GM21723 (cell line): ENCODE results near the gene CDK14.

Experiments
- ATAC-seq: cut with Tn5 transposase; IDR thresholded peaks from one replicate; pipeline ENCODE4 v1.9.1; 2021; ENCODE audit warnings: mild to moderate bottlenecking, moderate library complexity; ENCODE audit not compliant: unreplicated experiment

Gene CDK14

DNA sequence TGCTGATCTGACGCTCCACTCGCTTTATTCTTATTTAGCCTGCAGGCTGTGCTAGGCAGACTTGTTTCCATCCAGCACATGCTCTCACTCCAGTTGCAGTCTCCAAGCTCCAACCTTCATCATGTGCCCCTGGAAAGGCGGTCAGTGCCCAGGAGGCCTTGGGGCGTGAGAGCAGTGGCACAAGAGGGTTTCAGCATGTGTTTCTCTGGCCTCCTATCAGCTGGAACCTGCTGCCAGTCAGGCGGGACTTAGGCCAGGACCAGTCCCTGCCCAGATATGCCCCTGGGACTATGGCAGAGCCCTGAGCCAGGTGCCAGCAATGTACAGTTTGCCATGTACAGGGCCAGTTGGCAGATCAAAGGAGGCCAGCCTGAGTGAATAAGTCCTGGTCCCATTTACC lies 337.9 kb downstream of the CDK14 start:
- no peak for ATAC-seq

DNA sequence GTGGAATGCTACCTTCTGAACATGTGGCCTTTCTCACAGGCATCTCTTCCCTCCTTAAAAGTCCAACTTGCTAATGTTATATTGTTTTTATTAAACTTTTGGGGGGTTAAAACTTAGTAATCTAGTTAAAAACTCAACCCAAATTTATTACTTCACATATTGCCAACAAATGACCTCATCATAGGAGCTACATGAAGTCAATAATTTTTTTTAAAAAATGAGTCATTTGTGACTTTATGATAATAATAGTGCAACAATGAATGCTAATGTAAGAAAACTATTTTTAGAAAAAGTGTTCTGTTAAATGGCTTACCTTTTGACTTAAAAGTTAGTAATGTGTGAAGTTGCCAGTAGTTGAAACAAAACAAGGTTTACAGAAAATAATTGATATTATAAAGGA lies 342.2 kb downstream of the CDK14 start:
- ATAC-seq: no peak

DNA sequence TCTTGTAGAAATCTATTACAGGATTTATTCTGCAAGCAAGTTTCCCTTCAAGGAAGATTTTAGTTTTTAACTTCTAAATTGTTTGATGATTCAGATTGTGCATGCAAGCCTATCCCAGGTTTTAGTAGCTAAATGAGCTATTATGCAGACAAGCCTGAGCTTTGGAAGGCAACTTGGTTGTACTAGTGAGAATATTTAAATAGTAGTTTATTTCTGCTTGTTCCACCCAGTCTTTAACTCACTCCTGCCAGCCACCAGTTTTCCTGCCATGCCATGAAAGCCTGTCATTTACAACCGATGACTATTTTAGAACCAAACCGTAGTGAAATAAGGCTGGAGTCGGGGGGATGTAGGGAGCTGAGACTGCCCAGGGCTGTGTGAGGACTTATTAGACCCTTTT lies 343.5 kb downstream of the CDK14 start:
- ATAC-seq: no peak

DNA sequence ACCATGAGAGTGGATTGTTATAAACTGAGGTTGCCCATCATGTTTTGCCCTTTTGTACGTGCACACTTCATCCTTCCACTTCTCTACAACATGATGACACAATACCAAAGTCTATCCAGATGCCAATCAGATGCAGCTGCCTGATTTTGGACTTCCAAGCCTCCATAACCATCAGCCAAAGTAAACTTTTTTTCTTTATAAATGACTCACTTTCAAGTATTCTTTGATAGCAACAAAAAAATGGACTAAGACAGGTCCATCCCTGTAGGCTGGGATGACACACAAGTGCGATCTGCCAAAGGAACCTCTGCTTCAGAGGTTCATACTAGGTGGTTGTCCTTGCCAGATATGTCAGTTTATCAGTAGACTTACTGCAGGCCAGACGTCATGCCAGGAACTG lies 347.9 kb downstream of the CDK14 start:
- no peak for ATAC-seq

DNA sequence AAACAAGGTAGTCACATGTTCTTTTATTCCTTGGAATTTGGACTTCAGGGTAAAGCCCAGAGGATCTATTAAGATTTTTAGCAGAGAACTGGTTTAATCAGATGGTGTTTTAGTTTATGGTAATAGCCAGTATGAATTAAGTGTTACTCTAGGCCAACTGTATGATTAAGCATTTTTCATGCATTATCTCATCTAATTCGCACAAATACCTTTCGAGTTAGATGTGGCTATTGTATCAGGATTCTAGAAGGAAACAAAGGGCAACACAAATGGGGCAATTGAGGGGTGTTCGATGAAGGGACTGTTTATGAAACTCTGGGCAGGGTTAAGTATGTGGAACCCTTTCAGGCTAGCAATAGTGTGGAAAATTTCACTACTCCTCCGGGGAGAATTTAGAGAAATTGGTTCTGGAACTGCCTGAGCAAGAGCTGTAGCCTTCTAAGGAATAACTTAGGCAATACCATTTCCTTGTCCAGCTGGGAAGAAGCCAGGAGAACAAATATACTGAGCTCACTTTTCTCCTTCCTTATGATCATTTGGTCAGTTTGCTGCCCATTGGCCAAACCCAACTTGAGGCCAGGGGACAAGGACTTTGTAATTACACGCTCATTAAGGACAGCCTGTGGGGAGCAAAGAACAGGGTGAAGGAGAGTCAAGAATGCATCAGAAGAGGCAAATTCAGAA lies 349.1 kb downstream of the CDK14 start:
- ATAC-seq: no peak

DNA sequence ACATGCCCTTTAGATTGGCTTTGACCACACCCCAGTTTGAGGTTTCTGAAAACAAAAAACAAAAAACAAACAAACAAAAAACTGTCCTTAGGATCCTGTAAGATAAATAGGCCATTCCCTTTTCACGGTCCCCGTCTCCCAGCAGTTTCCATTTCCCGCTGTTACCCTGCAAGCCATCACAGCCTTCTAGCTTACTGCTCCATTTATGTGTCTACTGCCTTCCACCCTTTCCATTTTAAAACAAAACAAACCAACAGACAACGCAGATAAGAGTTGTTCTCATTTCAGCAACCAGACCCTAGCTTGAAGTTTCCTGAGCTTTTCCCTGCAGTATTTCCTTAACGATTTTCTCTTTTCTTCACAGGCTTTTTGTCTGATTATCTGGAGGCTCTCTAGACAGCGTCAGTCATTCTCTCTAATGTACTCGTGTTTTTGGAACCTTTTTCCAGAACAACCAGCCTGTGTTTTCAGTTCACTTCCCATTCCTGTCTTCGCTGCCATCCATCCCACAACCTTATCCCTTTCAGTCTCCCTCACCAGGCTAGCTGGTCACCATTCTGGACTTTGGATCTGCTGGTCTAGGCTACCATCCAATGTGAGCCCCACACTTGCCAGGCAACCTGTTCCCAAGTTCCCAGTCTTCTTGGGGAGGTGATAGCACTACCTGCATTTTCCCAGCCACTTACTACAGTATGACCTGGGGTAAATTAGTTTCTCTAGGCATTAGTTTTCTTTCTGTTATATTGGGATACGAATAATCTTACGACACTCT lies 350.8 kb downstream of the CDK14 start:
- ATAC-seq: no peak

DNA sequence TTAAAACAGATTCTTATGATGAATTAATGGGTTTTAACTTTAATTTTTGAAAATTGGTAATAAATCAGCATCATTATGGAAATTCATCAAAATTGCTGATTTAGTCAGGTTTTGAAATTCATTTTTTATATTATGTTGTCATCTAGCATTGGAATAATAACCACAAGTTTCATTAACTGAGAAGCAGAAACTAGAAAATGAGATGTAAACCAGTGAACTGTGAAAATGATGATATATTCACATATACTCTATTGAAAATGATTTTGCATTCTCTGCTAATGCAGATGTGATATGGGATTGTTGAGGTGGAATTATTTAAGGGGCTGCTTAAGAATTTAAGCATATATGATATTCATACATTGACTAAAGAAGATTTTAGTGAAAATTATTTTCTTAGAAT lies 352.0 kb downstream of the CDK14 start:
- ATAC-seq: no peak

DNA sequence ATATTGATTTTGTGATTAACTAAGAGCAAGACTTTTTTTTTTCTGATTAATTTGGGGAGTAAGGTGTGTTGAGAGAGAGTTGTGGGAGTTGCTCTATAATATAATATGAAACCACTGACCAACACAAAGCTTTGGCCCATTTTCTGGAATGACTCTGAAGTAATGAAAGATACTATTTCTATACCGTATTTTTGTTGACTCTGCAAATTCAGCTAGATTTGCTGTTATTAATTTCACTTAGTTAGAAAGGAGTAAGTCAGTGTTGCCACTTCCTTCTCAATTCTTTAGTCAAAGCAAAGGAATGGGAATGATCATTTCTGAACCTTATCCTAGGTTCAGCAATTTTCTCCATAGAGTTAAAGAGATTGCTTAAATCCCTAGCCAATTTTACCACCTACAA lies 355.1 kb downstream of the CDK14 start:
- no peak for ATAC-seq

DNA sequence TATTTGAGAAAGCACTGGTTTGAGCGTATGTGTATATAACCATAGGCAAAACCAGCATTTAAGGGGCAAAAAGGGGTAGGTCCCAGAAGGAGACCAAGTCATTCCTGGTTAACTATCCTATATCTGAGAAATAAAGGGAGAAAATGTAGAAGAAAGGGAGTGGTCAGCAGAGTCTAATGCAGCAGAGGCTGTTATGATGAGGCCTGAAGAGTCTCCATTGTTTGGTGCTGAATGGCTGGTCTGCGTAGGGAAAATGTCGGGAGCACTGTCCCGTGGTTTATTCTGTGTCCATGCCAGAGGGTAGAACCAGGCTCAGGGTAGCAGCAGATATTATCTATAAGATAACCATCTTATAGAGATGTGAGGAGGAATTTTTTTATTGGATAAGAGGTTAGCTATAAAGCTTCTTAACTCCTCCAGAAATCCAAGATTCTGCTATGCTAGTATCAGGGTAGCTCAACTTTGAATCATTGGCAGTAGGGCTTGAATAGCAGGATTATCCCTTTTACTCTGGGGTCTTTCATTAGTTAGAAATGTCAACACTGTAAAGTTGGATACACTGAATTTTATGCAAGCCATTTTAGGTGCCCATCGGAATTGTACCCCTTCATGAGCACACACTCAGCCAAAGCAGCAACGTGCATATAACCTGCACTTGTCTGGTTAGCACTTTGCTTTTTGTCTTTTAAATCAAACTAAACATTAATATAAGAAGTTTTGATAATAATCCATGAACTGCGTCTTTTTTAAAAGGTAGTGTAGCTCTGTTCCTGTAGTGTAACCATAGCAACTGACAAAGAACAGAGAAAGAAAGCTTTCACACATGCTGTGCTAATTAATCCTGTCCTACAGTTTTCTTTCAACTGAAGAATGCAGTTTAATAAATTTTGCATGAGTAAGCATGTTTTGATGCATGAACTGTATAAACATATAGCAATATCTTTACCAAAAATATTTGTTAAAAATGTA lies 356.1 kb downstream of the CDK14 start:
- ATAC-seq: no peak

DNA sequence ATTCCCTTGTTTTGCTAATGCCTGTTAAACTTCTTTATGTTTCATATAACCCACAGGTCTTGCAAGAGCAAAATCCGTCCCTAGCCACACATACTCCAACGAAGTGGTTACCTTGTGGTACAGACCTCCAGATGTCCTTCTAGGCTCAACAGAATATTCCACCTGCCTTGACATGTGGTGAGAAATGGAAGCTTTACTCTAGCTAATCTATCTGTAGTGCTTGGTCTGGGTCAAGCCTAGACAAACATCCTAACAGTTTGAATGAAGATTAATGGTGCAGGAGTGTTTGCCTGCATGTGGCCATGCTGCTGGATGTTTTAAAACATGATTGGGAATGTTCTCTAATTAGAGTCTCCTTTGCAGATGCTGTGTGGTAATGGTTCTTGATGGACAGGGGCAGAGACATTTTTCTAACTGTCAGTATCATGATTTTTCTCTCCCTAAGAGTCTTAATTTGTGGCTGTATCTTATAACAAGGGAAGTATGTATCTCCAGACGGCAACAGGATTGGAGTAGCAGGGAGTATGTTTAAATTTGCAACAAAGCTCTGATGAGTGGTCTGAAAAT lies 359.6 kb downstream of the CDK14 start:
- ATAC-seq: no peak

DNA sequence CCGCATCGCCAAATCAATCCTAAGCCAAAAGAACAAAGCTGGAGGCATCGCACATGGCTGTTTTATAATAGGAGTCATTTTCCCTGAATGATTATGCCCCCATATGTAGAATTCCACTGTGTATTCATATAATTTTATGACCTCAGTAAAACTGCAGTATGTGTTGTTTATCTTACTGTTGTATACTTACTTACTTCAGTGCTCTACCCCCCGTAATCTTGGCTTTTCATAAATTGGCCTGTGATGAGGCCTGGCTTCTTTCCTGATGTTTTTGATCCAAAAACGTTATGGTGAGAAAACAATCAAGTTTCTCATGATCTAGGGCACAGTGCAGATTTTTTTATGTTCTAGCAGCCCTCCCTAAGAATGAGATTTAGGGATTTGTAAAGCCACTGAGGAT lies 361.8 kb downstream of the CDK14 start:
- no peak for ATAC-seq

DNA sequence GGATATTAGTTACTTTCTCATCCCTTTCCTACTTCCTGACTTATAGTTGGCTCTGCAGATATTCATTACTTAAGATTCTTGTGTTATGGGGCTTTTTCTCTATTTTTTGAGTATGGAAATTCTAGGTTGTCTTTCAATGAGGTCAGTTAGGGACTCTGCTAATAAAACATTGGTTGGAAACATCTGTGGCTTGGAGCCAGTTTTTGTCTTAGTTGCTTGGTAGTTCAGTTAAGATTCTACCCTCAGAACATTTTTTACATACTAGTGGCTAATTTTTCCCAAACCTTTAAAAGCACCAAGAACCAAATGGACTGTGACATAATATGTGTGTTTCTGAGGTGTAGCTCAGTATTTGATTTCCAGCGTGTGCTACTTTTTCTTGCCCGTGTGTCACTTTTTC lies 362.5 kb downstream of the CDK14 start:
- no peak for ATAC-seq

DNA sequence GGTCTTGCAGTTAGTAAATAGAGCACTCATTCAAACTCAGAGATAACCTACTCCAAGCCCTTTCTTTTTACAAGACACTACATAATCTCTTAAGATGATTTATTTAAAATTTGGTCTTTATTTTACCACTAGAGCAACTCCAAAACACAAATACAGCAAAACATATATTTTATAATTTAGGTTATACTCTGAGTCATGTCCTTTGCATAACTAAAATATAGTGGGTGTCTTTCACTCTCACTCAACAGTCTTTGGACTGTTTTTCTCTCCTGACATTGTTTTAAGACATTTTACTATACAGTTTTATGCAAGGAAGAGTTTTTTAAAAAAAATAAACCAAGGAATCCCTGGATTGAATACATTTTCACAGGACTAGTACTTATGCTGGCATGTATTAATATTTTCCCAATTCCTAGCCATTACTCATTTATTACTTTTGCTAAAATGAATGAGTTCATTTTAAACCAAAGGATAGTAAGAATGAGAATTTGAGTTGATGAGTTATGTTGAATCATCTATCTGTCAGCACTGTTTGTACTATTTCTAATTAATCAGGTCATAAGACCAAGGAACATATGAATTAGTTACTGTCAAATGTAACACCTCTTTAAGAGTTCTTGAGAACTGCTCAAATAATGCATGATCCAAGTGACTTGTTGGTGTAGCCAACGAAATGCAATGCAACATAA lies 365.1 kb downstream of the CDK14 start:
- ATAC-seq: no peak

DNA sequence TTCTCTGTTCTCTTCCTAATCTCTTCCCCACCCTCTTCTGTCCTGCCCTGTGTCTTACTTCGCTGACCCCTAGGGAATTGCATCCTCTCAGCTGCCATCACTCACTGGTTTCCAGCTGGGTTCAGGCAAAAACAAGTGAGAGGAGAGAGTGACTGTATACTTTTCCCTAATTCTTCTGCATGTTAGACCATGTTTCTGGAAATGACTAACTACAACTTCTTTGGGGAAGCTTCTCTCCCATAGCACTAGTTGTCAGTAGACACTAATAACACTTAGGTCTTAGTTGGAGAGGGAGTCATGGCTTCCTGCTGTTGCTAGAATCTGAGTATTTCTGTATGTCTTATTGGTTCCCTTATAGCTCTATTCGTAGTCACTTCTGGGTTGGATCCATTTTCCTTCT lies 369.1 kb downstream of the CDK14 start:
- no peak for ATAC-seq

DNA sequence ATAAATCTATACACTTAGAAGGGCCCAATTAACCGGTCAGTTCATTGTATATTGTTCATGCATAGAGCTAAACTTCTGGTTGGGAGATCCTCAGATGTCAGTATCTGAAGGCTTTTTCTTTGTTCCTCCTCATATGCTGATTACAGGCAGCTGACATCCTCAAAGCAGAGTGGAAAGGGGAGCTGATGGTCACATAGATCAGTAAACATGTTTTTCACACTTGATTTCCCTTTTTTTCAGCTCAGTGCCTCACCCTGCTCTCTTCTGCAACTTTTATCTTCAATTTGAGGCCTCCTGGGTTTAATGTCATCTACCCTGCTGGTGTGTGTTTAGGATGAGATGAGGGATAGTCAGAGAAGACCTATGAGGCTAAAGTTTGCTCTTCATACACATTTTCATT lies 370.2 kb downstream of the CDK14 start:
- ATAC-seq: no peak

DNA sequence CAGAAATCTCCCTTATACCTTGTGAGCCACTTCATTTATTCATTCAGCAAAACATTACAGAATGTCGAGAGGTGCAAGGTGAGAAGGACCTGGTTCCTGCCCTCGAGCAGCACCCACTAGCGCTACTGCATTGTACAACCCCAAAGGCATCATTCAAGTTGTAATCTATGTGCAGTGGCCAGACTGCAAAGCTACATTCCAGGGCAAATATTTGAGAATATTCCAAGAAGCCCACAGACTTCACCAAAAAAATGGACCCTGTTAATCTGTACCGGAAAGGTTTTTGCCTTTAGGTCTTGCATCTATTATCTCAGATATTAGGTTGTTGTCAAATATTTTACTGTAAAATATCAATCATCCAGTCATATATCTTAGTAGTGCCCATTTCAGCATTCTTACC lies 372.8 kb downstream of the CDK14 start:
- ATAC-seq: no peak

DNA sequence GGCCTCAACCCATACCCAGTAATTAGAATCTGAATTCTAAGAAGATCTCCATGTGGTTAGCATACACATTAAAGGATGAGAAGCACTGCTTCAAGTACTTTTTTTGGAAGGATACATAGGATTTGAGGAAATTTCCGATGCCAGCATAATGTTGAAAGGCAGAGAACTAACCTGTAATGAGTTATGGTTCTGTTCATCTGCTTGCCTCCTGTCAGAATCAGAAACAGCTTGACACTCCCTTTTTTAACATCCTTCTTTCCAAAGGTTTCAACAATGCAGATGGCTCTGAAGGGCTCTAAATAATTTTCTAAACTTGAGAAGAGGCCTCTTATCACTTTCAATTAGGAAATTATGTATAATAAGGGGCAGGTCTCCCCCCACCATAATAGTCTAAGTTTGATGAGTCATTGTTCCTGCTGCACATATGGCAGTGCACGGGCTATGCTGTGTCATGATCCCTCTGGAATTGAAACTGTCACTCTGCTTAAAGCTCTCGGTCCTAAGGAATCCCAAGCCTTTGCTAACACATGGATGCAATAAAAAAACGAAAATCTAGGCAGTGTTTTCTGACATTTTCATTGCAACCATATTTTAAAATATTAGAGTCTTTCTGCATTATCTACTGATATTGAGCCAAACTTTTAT lies 376.9 kb downstream of the CDK14 start:
- no peak for ATAC-seq

DNA sequence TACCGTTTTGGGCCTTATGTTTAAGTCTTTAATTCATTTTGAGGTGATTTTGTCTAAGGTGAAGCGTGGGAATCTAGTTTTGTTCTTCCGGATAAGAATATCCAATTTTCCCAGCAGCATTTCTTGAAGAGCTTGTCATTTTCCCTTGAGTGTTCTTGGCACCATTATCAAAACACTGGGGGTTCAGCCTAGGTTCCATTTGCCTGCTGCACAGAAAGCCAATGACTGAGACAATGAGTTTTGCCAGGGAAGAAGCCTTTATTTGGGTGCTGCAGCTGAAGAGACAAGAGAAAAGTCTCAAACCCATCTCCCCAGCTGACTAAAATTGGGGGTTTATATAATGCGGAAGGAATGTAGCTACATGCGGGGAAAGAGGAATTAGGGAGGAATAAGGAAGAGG lies 380.9 kb downstream of the CDK14 start:
- ATAC-seq: no peak

DNA sequence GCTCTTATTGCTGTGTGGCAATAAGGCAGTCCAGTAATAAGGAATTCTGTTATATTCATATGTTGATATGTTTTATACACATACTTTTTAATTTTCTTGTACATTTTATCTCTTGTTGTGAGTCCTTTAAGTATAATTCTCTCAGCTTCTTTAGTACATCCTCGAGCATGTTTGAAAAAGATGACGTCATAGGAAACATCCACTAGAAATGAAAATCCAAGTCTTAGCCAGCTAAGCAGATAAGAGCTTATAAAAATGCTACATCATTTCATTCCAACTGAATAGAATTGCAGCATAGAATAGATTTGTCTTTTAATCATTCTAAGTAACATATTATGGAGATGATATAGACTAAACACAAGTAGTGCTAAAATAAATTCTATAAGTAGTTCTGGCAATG lies 384.4 kb downstream of the CDK14 start:
- ATAC-seq: no peak

DNA sequence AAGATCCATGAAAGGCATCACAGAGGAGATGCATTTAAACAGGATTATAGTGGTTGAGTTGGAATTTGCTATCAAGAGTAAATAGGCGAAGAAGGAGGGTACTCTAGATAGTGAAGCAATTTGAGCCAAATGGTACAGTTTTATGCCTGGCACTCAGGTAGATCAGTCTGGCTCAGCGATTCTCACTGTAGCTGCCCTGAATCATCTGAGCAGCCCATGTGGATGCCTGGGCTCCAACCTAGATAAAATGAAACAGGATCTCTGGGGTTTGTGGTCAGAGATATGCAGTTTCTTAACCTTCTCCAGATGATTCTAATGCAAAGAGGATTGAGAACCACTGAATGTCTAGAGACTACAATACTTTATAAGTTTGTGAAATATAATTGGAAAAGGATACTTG lies 386.1 kb downstream of the CDK14 start:
- ATAC-seq: no peak
